ENCODE results near the gene LGR4. TPM values are rescaled to one million over a fixed set of nuclear protein-coding genes. Genes with fewer than 3 reads are reported as not detected.

The LGR4 gene
- total RNA-seq, 1 donor from 2014 or later, result 51.5 TPM

DNA sequence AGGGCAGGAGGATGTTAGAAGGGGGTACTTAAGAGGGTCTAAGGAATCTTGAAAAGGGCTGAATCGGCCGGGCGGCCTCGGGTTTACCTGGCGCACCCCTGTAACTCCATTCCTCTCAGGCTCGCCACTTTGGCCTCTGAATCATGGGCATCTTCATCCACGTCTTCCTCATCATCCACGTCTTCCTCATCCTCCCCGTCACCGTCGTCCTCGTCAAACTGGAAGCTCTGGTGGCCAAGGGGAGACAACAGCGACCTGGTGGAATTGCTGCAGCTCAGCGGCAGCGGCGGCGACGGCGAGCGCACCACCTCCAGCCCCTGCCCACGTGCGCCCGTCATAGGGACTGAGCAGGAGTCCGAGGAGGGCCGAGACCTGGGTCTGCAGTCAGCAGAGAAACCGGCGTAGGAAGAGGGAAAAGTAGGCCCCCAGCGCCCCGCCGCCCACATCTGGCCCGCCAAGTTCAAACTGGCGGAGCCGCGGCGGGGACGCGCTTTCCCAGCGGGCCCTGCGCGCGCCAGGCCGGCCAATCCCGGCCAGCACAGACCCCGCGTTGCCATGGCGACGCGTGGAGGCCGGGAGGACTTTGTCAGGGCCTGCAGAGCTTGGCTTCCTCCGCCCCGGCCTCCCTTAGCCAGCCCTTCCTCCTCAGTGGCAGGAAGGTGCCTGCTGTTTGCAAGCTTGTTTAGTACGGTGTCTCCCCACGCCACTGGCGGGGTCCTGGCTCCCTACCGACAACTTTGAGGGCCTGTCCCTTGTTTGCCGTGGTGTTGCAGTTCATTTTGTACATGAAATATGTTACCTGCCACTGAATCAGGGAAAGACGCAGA, 109.6 kb downstream of the LGR4 start, which contains the start of gene CCDC34:
Gene CCDC34 (minus strand): TSS at position 467 of the 827 bp plus-strand sequence. CDS start 21 bp downstream, at position 446.
- Mint-ChIP-seq H3K4me1 (peaks cover 48% of the 10 kb centered on the region), H3K9me3 (no peaks in the 10 kb centered on the region), H3K36me3 (ENCODE audit: low read depth) (peaks cover 10% of the 10 kb centered on the region), H3K27ac (ENCODE audit: unreplicated experiment) (peak within 1 kb of the TSS; percentile 99), H3K27me3 (ENCODE audit: low read depth) (no peaks in the 10 kb centered on the region), H3K4me3 (peak within 1 kb of the TSS; percentile 97)
- peak; percentile 85 for DNase-seq (ENCODE audit: low read depth, low spot score)
- TF ChIP-seq, protein P1, sequence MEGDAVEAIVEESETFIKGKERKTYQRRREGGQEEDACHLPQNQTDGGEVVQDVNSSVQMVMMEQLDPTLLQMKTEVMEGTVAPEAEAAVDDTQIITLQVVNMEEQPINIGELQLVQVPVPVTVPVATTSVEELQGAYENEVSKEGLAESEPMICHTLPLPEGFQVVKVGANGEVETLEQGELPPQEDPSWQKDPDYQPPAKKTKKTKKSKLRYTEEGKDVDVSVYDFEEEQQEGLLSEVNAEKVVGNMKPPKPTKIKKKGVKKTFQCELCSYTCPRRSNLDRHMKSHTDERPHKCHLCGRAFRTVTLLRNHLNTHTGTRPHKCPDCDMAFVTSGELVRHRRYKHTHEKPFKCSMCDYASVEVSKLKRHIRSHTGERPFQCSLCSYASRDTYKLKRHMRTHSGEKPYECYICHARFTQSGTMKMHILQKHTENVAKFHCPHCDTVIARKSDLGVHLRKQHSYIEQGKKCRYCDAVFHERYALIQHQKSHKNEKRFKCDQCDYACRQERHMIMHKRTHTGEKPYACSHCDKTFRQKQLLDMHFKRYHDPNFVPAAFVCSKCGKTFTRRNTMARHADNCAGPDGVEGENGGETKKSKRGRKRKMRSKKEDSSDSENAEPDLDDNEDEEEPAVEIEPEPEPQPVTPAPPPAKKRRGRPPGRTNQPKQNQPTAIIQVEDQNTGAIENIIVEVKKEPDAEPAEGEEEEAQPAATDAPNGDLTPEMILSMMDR (conservative IDR thresholded peaks at IDR 0.05), result no peak

DNA sequence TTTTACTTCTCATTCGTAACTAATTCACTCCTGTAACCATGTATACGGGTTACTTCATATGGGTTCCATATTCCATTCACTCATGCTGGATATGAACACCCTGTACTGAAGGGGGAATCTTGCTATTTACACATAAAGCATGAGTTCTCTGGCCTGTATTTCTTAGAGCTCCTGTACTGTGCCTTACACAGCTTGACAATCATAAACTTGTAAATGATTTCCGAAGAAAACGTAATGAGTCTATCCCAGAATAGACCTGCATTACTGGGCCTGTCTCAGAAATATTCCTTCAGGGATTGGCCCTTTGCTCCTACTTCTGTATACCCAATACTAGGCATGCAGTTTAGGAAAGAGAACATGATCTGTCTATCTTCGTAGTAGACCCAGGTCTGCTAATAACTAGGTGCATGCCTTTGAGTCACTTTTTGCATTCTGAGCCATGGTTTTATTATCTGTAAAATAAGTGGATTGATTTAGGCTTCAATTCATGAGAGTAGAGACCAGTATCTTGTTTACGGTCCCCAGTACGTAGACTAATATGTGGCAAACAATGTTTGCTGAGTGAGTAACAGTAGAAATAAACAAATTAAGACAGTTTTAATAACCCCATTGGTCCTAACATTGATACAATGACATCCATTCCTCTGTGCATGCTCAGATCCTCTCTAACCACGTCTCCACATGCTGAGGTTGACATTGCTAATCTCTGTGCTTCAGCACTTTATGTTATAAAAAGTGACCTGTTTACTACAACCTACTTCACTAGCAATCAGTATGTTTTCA, 110.8 kb downstream of the LGR4 start:
- H3K9me3 Mint-ChIP-seq, result no peaks in the 10 kb centered on the region
- no peak overlapping the region for H3K27ac Mint-ChIP-seq (ENCODE audit: unreplicated experiment)
- peak overlapping the region; percentile 97 for H3K4me3 Mint-ChIP-seq
- peaks cover 48% of the 10 kb centered on the region for H3K4me1 Mint-ChIP-seq
- H3K27me3 Mint-ChIP-seq (ENCODE audit: low read depth), result no peaks in the 10 kb centered on the region
- H3K36me3 Mint-ChIP-seq (ENCODE audit: low read depth), result peaks cover 8% of the 10 kb centered on the region
- DNase-seq (ENCODE audit: low read depth, low spot score), result no peak
- TF ChIP-seq, protein P1 (conservative IDR thresholded peaks at IDR 0.05), result no peak

DNA sequence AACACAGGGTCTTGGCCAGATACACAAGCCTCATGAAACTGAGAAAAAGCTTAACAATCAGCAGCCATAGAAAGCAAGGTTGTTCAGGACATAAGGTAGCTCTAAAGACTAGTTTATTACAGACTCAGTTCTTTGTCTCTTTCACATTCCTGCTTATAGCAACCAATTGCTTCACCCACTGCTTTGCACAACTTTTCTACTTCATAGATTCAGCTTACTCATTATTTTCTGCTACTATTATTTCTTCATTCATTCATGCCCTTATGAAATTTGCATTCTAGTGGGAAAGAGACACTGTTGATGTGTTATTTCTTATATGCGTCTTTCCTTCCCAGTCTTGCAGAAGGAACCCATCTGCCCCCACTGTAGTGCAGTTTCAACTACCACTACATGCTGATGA, 114.3 kb downstream of the LGR4 start:
- peak overlapping the region; percentile 4 for H3K4me3 Mint-ChIP-seq
- no peaks in the 10 kb centered on the region for H3K27me3 Mint-ChIP-seq (ENCODE audit: low read depth)
- H3K9me3 Mint-ChIP-seq, result no peaks in the 10 kb centered on the region
- H3K27ac Mint-ChIP-seq (ENCODE audit: unreplicated experiment), result no peak overlapping the region
- H3K36me3 Mint-ChIP-seq (ENCODE audit: low read depth), result peaks cover 8% of the 10 kb centered on the region
- TF ChIP-seq, protein P1 (conservative IDR thresholded peaks at IDR 0.05), result no peak
- DNase-seq (ENCODE audit: low read depth, low spot score), result no peak
- H3K4me1 Mint-ChIP-seq, result peaks cover 45% of the 10 kb centered on the region

DNA sequence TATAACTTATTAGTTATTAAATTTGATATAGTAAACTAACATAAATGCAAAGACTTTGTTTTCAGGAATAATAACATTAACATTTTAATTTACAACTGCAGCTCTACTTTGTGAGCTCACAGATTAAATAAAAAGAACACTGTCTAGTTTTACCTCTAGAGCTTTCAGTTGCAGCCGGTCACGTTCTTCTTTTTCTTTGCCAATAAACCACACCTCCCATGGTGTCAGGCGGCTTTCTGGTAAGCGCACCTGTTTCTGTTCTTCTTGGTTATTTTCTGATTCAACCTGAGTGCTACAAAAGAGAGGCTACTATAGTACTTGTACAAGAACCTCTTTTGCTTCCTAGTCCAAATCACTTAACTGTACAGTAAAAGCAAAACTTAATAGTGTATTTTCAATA, 115.3 kb downstream of the LGR4 start:
- Mint-ChIP-seq H3K4me3 (no peak overlapping the region), H3K27ac (ENCODE audit: unreplicated experiment) (no peak overlapping the region), H3K9me3 (no peaks in the 10 kb centered on the region), H3K27me3 (ENCODE audit: low read depth) (no peaks in the 10 kb centered on the region), H3K4me1 (peaks cover 37% of the 10 kb centered on the region), H3K36me3 (ENCODE audit: low read depth) (peaks cover 8% of the 10 kb centered on the region)
- no peak for DNase-seq (ENCODE audit: low read depth, low spot score)
- TF ChIP-seq, protein P1 (conservative IDR thresholded peaks at IDR 0.05), result no peak

DNA sequence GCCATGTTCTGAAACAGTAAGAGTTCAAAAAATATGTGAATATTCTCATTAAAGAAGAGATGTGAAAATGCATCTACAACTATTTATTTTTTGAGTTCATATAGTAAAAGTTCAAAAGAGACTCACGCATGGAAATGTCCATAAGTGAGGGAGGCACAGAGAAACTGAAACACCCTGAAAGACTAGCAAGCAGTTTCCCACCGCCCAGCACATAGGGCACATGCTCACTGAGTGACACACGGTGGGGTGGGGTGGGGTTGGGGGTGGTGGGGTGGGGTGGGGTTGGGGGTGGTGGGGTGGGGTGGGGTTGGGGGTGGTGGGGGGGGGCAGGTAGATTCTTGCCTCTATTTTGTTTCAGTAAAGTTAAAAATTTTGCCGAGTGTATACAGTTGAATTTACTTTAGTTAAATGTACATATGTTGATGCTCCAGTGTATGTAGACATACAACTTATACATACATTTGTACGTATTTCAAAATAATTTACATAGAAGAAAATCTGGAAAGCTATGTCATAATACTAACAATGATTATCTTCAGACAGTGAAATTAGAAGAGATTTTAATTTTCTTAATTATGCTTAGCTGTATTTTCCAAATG, 115.9 kb downstream of the LGR4 start:
- TF ChIP-seq, protein P1 (conservative IDR thresholded peaks at IDR 0.05), result no peak
- Mint-ChIP-seq H3K36me3 (ENCODE audit: low read depth) (peaks cover 10% of the 10 kb centered on the region), H3K27me3 (ENCODE audit: low read depth) (no peaks in the 10 kb centered on the region), H3K9me3 (no peaks in the 10 kb centered on the region), H3K4me1 (peaks cover 31% of the 10 kb centered on the region), H3K4me3 (no peak overlapping the region), H3K27ac (ENCODE audit: unreplicated experiment) (no peak overlapping the region)
- DNase-seq (ENCODE audit: low read depth, low spot score), result no peak
